Femur (tissue), 1 donor: Measurements from ENCODE around the gene SPIRE2.

ENCODE experiments used
- DNase-seq: peaks from one replicate; pipeline ENCODE4 v3.0.0-alpha.2; 2017

Gene SPIRE2

GRCh38 chr16:89917773-89918452 is 89.6 kb downstream of the SPIRE2 start:
- peak; percentile 83 for DNase-seq

GRCh38 chr16:89918453-89919347 is 90.4 kb downstream of the SPIRE2 start, which contains the start of gene MC1R:
Gene MC1R, plus strand, starts transcription at chr16:89918862. Its CDS starts 397 bp downstream, at chr16:89919259.
- DNase-seq, result no peak

- DNase-seq, result peak; percentile 24
Observed at GRCh38 chr16:89919535-89920406, 91.5 kb downstream of the SPIRE2 start.

- DNase-seq, result peak; percentile 18
Observed at GRCh38 chr16:89920723-89921122, 92.4 kb downstream of the SPIRE2 start.
